Activated CD4-positive, alpha-beta T cell treated with anti-CD3 and anti-CD28 coated beads, Interleukin-2, amount 50 U/mL, for 16 hours (primary cell): ENCODE results near the gene OGDH.

Source experiments
- DNase-seq: peaks from one replicate; pipeline ENCODE4 v3.0.0-alpha.2; 2020

Gene OGDH

DNA sequence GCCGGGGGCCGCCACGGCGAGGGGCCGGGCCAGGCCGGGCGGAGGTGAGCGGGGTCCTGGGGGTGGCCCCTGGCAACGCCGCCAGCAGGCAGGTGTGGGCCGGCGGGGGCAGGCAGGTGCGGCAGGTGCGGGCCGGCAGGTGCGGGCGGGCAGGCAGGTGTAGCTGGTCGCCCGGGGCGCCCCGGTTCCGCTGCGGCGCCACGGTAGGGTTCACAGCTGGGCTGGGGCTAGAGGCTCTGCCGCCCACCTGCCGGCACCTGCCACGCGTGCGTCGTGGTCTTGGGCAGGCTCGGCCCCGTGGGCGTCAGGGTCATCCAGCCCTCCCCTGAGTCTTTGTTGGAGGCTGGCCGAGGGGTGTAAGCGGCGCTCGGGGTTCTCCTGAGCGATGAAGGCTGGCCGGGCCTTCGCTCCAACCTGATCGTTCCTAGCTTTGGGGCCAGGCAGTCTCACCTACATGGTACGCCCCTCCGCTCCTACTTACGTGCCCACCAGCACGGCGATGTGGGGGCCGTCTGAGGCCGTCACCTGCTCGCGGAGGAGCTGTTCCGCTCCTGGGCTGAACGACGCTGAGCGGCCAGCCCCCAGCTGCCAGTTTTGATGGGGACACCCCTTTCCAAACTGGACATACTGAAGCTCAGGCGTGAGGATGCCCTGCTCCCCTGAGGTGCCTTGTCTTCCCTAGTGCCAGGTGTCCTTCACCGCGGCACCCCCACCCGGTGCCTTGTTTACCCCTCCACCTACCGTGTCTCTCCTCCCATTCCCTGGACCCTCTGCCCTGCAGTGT is 142.7 kb downstream of the OGDH start:
- DNase-seq: no peak

DNA sequence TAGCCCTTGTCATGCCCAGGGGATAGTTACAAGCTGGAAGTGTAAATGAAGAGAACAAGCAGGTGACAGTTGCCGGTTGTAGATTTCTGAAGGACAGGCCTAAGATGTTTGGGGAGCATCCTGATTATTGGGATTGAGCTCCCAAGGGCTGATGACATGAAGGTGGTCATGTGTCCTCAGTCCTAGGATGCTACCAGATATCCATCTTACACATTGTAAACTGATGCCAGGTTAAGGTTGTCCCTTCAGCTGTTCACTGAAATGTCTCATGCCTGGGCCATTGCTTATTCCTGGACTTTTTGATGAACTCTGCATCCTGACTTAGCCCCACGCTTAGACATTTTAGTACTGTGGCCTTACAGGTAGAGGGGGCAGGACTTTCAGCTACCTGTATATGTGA is 143.6 kb downstream of the OGDH start:
- DNase-seq: no peak

DNA sequence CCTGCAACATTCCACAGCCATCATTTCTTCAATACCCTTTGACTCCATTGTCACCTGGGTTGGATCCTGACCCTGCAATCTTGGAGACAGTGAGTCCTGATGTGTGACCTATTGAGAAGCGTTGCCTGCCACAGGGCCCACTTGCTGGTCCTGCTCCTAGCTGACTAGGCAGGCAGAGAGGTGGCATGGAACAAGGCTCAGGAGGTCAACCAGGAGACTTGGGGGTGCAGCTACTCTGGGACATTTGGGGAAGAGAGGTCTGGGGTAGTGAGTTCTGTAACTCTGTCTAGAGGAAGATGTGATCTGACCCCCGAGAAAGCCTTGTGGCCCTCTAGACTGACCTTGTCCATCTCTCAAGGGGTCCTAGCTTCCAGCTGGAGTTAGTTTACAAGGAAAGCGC is 144.0 kb downstream of the OGDH start:
- no peak for DNase-seq

DNA sequence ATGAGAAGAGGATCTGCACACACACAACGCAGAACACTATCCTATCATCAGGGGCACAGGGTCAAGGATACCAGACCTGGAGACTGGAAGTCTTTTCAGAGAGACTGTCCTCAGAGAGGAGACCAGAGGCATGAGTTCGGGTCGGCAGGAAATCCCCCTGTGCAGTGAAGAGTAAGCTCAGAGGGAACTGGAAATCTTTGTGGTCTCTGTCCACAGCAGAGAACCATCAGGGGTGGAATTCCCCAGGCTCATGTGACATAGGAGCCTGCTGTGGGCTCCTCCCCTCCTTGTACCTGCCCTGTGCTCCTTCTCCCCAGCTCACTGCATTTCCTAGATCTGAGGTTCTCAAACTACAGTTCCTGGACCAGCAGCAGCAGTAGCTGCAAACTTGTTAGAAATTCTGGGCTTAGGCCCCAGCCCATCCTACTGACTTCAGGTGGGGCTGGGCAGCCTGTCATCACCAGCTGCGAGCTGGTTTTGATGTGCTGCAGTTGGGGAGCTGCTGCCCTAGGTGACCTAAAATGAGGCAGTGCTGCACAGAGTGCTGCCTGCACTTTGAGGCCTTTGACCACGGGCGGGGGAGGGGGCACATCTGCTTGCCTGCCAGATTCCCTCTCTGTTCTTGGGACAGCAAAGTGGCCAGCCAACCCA is 144.6 kb downstream of the OGDH start:
- DNase-seq: peak; percentile 71

DNA sequence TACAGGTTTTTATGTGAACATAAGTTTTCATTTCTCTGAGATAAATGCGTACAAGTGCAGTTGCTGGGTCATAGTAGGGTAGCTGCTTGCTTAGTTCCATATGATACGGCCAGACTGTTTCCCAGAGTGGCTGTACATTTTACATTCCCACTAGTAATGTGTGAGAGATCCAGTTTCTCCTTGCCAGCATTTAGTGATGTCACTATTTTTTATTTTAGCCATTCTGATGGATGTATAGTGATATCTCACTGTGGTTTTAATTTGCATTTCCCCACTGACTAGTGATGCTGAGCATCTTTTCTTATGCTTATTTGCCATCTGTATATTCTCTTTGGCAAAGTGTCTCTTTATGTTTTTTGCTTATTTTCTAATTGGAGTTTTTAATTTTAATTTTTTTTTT is 146.4 kb downstream of the OGDH start:
- no peak for DNase-seq

DNA sequence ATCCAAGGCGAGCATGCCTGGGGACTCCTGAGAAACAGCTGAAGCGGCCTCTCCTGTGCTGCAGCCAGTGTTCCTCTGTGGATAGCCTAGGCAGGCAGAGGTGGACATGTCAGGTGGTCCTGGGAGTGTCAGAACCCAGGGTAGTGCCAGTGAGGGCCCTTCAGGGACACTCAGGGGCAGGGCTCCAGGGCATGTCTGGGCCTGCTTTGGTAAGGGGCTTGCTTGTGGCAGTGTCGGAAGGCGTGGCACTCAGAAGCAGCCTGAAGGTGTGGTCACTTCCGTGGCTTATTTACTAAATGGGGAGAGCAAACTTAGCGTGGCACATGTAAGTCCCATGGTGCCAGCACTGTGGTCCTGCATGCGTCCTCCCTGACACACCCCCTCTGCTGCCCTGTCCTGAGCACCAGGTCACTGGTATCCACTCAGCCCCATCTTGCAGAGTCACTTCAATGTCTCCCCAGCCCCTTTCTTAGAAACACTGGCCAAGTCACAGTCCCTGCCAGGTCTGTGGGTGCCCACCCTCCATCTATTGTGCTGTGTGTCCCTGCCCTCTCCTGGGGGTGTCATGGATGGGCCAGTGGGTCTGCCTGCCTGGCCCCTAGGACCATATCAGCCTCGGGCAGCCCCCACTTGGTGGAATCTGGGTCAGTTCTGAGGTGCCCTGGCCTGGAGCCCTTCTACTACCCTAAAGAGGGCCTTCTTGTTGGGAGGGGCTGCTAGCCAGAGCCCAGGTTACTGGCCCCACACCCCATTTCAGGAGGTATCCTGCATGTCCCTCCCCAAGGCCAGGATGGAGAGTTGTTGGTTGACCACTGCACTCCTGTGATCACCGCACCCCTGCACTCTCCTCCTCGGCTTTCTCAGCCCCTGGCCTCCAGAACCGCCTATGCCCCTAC is 148.6 kb downstream of the OGDH start:
- no peak for DNase-seq

DNA sequence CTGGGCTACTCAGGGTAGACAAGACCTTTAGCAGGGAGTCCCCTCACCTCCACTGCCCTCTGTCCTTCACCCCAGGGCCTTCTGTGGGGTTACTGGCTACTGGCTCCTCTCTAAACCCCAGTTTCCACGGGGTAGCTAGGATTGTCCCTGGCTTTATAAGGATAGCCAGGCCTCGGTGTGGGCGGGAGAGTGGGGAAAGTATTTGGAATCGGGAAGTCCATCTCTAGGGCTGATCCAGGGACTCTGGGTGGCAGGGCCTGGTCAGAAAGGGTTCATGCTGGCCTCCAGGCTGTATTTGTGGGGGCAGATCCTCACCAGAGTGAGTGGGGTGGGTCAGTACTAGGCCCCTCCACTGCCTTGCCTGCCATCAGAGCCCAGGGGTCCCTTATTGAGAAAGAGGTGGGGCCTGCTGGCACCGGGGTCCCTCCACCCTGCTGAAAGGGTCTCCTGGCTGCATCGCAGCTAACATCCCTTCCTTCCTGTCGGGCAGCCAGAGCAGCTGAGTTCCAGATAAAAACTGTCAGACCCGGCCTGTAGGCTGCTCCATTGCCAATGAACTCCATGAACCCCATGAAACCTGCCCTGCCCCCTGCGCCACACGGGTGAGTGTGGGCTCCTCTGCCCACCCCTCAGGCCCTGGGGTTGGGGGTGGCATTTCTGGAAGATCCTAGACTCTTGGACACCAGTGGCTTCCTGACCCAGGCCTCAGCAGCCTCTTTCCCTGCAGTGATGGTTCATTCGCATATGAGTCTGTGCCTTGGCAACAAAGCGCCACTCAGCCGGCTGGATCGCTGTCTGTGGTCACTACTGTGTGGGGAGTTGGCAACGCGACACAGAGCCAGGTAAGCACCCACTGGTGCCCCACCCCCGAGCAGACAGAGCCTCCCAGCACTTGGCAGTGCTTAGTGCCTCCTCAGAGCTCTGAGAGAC is 149.5 kb downstream of the OGDH start:
- no peak for DNase-seq

DNA sequence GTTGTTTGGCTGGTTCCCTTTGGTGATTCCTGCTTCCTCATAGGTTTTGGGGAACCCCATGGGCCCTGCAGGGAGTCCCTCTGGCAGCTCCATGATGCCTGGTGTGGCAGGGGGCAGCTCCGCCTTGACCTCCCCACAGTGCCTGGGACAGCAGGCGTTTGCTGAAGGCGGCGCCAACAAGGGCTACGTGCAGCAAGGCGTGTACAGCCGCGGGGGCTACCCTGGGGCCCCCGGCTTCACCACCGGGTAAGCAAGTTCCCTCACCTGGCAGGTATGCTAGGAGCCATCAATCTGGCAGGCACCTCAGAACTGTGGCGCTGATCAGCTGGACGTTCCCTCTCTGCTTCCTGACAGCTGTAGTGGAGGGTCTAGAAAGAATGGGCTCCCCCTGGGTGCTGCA is 150.5 kb downstream of the OGDH start:
- DNase-seq: no peak

DNA sequence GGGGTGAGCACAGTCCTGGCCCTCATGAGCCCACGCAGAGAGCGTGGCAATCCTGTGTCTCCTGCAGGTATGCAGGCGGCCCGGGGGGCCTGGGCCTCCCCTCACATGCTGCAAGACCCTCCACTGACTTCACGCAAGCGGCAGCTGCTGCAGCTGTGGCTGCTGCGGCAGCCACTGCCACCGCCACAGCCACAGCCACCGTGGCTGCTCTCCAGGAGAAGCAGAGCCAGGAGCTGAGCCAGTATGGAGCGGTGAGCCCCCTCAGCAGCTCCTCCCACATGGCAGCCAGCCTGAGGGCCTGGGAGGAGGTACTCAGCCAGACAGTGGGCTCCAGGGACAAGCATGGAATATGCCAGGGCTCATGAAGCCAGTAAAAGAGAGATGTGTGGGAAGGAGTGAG is 150.9 kb downstream of the OGDH start:
- DNase-seq: no peak

DNA sequence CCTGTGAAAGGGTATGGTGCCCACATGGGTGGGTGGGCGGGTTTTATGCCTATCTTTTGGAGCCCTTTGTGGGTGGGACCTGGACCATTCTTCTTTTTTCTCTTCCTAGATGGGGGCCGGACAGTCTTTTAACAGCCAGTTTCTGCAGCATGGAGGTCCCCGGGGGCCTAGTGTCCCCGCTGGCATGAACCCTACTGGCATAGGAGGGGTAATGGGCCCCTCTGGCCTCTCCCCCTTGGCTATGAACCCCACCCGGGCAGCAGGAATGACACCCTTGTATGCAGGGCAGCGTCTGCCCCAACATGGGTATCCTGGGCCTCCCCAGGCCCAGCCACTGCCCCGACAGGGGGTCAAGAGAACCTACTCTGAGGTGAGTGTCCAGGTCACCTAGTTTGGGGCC is 151.3 kb downstream of the OGDH start:
- no peak for DNase-seq
